GM12878 (cell line): ENCODE data around the gene PTPRQ. TPM values are rescaled to one million over a fixed set of nuclear protein-coding genes. Genes with fewer than 3 reads are reported as not detected.

Experiments
- ATAC-seq: fragments of 200-7000 bp; cut with Tn5 transposase; 3 replicates; pipeline ENCODE4 v1.9.1; 2020; ENCODE audit warnings: mild to moderate bottlenecking, moderate library complexity
- BruUV-seq: library from RNA; stranded (reverse); fragments of 400-500 nt; replicated peaks from 2 replicates; lab custom pipeline; 2021; lab: Mats Ljungman, UMichigan
- CTCF ChIA-PET: fragments of 300-600 bp; sonication (Branson Sonifier 250); formaldehyde crosslinking; extraction: SDS; loops from one replicate; lab custom pipeline; 2021; ENCODE audit warnings: inconsistent platforms; lab: Yijun Ruan, JAX
- POLR2A ChIA-PET: fragments of 350-600 bp; formaldehyde crosslinking; extraction: SDS; loops from one replicate; lab custom pipeline; 2021; ENCODE audit warnings: inconsistent platforms; lab: Charles Lee
- RAD21 ChIA-PET: fragments of 300-600 bp; sonication (Branson Sonifier 250); formaldehyde crosslinking; loops from one replicate; lab custom pipeline; 2023; ENCODE audit warnings: antibody characterized with exemption; ENCODE audit not compliant: unreplicated experiment; lab: Charles Lee
- SMC1A ChIA-PET: fragments of 300-600 bp; sonication (Branson Sonifier 250); formaldehyde crosslinking; loops from one replicate; lab custom pipeline; 2023; ENCODE audit not compliant: unreplicated experiment, uncharacterized antibody; lab: Charles Lee
- DNase-seq: peaks from one replicate; pipeline ENCODE4 v3.0.0-alpha.2; 2011; ENCODE audit warnings: low read depth, low spot score
- FAIRE-seq: peaks from 3 replicates; lab custom pipeline; 2011; peaks lifted over from hg19 to GRCh38; lab: Jason Lieb, UNC
- H2AFZ ChIP-seq: 2 replicates; pipeline ENCODE4 v1.6.0; 2011; ENCODE audit warnings: low read depth, low read length, control low read depth; ENCODE audit not compliant: control insufficient read depth
- H3K27ac ChIP-seq: 2 replicates; pipeline ENCODE4 v1.5.1; 2011; ENCODE audit warnings: control low read depth; ENCODE audit not compliant: control insufficient read depth, insufficient read depth
- H3K27me3 ChIP-seq, 2 experiments: replicated peaks in 1 of 2; 2 replicates each; pipeline versions ENCODE4 v1.6.0 to v1.6.1; 2011; ENCODE audit warnings: low read length in 1 of 2; ENCODE audit not compliant: control insufficient read depth in 2 of 2, insufficient read depth in 2 of 2
- H3K36me3 ChIP-seq, 2 experiments: 2 replicates each; pipeline ENCODE4 v1.5.1; 2011; ENCODE audit warnings: low read length in 1 of 2; ENCODE audit not compliant: control insufficient read depth in 2 of 2, insufficient read depth in 2 of 2
- H3K4me1 ChIP-seq: 2 replicates; pipeline ENCODE4 v1.6.1; 2011; ENCODE audit warnings: mild to moderate bottlenecking, low read length, moderate library complexity, mixed read lengths; ENCODE audit not compliant: control insufficient read depth, insufficient read depth
- H3K4me2 ChIP-seq: 2 replicates; pipeline ENCODE4 v1.6.0; 2011; ENCODE audit warnings: control low read depth; ENCODE audit not compliant: control insufficient read depth, insufficient read depth
- H3K4me3 ChIP-seq: fragments of 200-600 bp; sonication (generic); 2 replicates; pipeline ENCODE4 v1.5.1; 2016
- H3K79me2 ChIP-seq: 2 replicates; pipeline ENCODE4 v1.6.0; 2011; ENCODE audit warnings: low read length; ENCODE audit not compliant: control insufficient read depth, insufficient read depth
- H3K9ac ChIP-seq: 2 replicates; pipeline ENCODE4 v1.8.0; 2011; ENCODE audit warnings: low read length, control low read depth, mixed read lengths; ENCODE audit not compliant: control insufficient read depth, insufficient read depth
- H3K9me3 ChIP-seq: replicated peaks from 3 replicates; pipeline ENCODE4 v1.5.1; 2011; ENCODE audit warnings: mild to moderate bottlenecking, low read length; ENCODE audit not compliant: control insufficient read depth, insufficient read depth
- H4K20me1 ChIP-seq: 2 replicates; pipeline ENCODE4 v1.6.0; 2011; ENCODE audit not compliant: control insufficient read depth, insufficient read depth
- RUNX3 ChIP-seq: IDR thresholded peaks from 2 replicates; pipeline ENCODE4 v1.6.1; 2012; ENCODE audit warnings: low read length, inconsistent platforms
- SPI1 ChIP-seq: IDR thresholded peaks from 2 replicates; pipeline ENCODE4 v1.6.1; 2011; ENCODE audit warnings: low read depth, mild to moderate bottlenecking, low read length, moderate library complexity, borderline replicate concordance; ENCODE audit not compliant: insufficient read depth
- ZBTB11 ChIP-seq: fragments of 450-650 bp; formaldehyde crosslinking; IDR thresholded peaks from 2 replicates; pipeline ENCODE4 v1.5.0; 2022; ENCODE audit warnings: mild to moderate bottlenecking, missing genetic modification characterization
- ZNF384 ChIP-seq: IDR thresholded peaks from 2 replicates; pipeline ENCODE4 v1.6.1; 2012; ENCODE audit warnings: low read depth, mild to moderate bottlenecking, low read length, improper control_type of control experiment, borderline replicate concordance
- WGBS: methylation state at CpG from one replicate; pipeline ENCODE4 v1.1.6; 2016; ENCODE audit warnings: low lambda C conversion rate; ENCODE audit not compliant: insufficient replicate concordance, insufficient coverage; ENCODE audit errors: missing lambda C conversion rate; 5-methylcytosine and 5-hydroxymethylcytosine counted together
- in situ Hi-C: fragments of 300-500 bp; cut with MboI; formaldehyde crosslinking; loops from 9 replicates; pipeline ENCODE4 v1.14.3; 2018; ENCODE audit warnings: mixed read lengths
- intact Hi-C: fragments of 100-400 bp; cut with micrococcal nuclease; formaldehyde crosslinking; loops from one replicate; pipeline ENCODE4 v1.14.2; 2022; ENCODE audit not compliant: unreplicated experiment
- polyA plus RNA-seq, 11 experiments: library from polyadenylated mRNA; depleted of rRNA in 4 of 11; unstranded in 6 of 11; stranded (reverse) in 5 of 11; fragments of >200 nt; fragmentation: Nextera tagmentation in 4 of 11; fragmentation: Illumina TruSeq in 1 of 11; extraction: Ambion mirVana in 4 of 11; extraction: Trizol in 1 of 11; gene quantifications; 1 replicate in 1 of 11; 2 replicates in 10 of 11; pipeline versions ENCODE4 v1.2.1 to v1.2.3, GENCODE V29; 2011 to 2016; ENCODE audit warnings: inconsistent platforms in 2 of 11, missing spikeins in 2 of 11, low read depth in 1 of 11
- total RNA-seq, 4 experiments: library from RNA; depleted of rRNA in 3 of 4; stranded (reverse); fragments of >200 nt in 3 of 4; fragmentation: Illumina TruSeq in 1 of 4; extraction: Trizol in 1 of 4; gene quantifications; 2 replicates each; pipeline versions ENCODE4 v1.2.1 to v1.2.3, GENCODE V29; 2013 to 2021

The PTPRQ gene
- total and polyA plus RNA-seq, 10 of the 15 experiments (the other 5 are each of a cell fraction or from before 2014, with no cell fraction given): 0.01 TPM; not detected in 9

DNA sequence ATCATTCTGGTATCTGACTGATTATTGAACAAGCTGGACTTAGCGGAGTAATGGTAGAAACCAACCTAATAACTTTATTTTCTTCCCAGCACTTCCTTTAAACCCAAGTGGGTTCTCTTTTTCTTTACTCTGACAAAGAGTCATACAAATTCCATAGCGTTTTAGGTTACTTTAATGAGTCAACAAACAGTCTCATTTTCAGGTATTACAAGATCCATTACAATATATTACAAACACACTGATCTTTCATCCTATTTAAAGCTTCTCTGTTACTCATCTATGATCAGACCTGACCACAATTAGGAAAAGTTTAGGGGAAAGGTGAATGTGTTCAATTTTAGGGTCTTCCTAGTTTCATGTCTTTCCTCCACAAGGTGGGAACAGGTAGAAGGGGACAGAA lies 39.4 kb upstream of the PTPRQ start:
- no peaks in the 10 kb centered on the region for H3K4me1 ChIP-seq
- intact Hi-C loops (no loop called here), in situ Hi-C loops (no loop called here)
- H3K4me2 ChIP-seq: no peak overlapping the region
- ChIA-PET POLR2A (no interaction called here), CTCF (interaction anchor here (2.0 kb wide), 1 partner anchor 9 kb away, joined by 8 read pairs; no protein-coding TSS in a partner anchor), SMC1A (no interaction called here), RAD21 (no interaction called here)
- ATAC-seq (no peak), DNase-seq (no peak), FAIRE-seq (no peak)
- H3K79me2 ChIP-seq: no peaks in the 10 kb centered on the region
- 3% methylated on average over 2 of the region's 2 CpGs for WGBS
- no peak overlapping the region for H3K9ac ChIP-seq
- H3K27ac ChIP-seq: no peak overlapping the region
- no peak overlapping the region for H2AFZ ChIP-seq
- no TSS peak for BruUV-seq
- TF ChIP-seq ZBTB11 (CRISPR knock-in tag): no peak
- H3K4me3 ChIP-seq: no peak overlapping the region
- H3K36me3 ChIP-seq: no peaks in the 10 kb centered on the region
- H3K9me3 ChIP-seq: no peaks in the 10 kb centered on the region
- H4K20me1 ChIP-seq: no peaks in the 10 kb centered on the region
- H3K27me3 ChIP-seq: no peaks in the 10 kb centered on the region; a peak in 1 of 4 replicates

DNA sequence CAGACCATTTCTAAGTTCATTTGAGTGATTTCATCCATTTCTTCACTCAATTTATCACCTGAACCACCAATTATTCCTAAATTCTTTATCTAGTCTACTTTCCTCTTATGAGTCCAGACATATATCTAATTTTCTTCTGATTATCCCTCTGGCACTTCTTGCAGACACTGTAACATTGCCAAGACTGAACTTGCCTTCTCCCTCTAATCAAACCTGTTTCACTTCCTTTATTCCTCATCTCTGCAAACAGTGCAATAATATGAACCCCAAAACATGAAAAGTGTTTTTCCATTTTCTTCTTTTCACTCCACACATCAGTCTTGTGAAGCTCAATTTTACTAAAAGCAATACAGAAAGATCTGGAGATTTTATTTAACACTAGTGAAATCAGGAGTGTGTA lies 37.8 kb upstream of the PTPRQ start:
- intact Hi-C loops (no loop called here), in situ Hi-C loops (no loop called here)
- Histone ChIP-seq H3K9me3 (no peaks in the 10 kb centered on the region), H3K27me3 (no peaks in the 10 kb centered on the region; a peak in 1 of 4 replicates), H4K20me1 (no peaks in the 10 kb centered on the region), H3K4me3 (no peak overlapping the region), H3K79me2 (no peaks in the 10 kb centered on the region), H2AFZ (no peak overlapping the region), H3K9ac (no peak overlapping the region), H3K36me3 (no peaks in the 10 kb centered on the region), H3K27ac (no peak overlapping the region), H3K4me2 (no peak overlapping the region), H3K4me1 (no peaks in the 10 kb centered on the region)
- no TSS peak for BruUV-seq
- no peak for DNase-seq
- ChIA-PET POLR2A (no interaction called here), CTCF (no interaction called here), SMC1A (no interaction called here), RAD21 (no interaction called here)
- TF ChIP-seq RUNX3 (no peak), ZNF384 (no peak), SPI1 (peak; percentile 63; the same call in 1 of the 2 replicates)
- ATAC-seq: no peak
- no peak for FAIRE-seq
